Activated CD8-positive, alpha-beta memory T cell treated with anti-CD3 and anti-CD28 coated beads, Interleukin-2, amount 50 U/mL, for 1 hour (primary cell): Measurements from ENCODE around the gene TARDBP.
"Not testable (repeated sequence)": the region's sequence is repeated elsewhere in the genome, so short reads cannot be mapped to it uniquely, and the experiment has no call there.

Experiments
- DNase-seq: peaks from one replicate; pipeline ENCODE4 v3.0.0-alpha.2; 2020; ENCODE audit errors: extremely low read depth

The TARDBP gene

GRCh38 chr1:11042995-11043874 lies 30.8 kb downstream of the TARDBP start:
- DNase-seq, result no peak

GRCh38 chr1:11044086-11044848 lies 31.8 kb downstream of the TARDBP start:
- DNase-seq, result no peak

GRCh38 chr1:11044849-11045427 lies 32.5 kb downstream of the TARDBP start:
- no peak for DNase-seq

- no peak for DNase-seq
Measured at GRCh38 chr1:11045428-11046269, 33.2 kb downstream of the TARDBP start.

GRCh38 chr1:11046270-11046566 lies 33.8 kb downstream of the TARDBP start:
- DNase-seq, result no peak

GRCh38 chr1:11046625-11047365 lies 34.3 kb downstream of the TARDBP start, which contains the start of gene MASP2:
Gene MASP2 (minus strand): TSS chr1:11047239. CDS start chr1:11047207, 32 bp downstream.
- no peak for DNase-seq

GRCh38 chr1:11051121-11051520 lies 38.7 kb downstream of the TARDBP start:
- DNase-seq, result not testable (repeated sequence)

- no peak for DNase-seq
Measured at GRCh38 chr1:11051781-11052511, 39.5 kb downstream of the TARDBP start.

- no peak for DNase-seq
Measured at GRCh38 chr1:11052839-11053757, 40.6 kb downstream of the TARDBP start.

GRCh38 chr1:11053758-11054137 lies 41.3 kb downstream of the TARDBP start:
- DNase-seq, result no peak

- no peak for DNase-seq
Measured at GRCh38 chr1:11054181-11054580, 41.7 kb downstream of the TARDBP start.

- DNase-seq, result no peak
Measured at GRCh38 chr1:11054666-11055065, 42.2 kb downstream of the TARDBP start.

- DNase-seq, result no peak
Measured at GRCh38 chr1:11055676-11056075, 43.2 kb downstream of the TARDBP start.

- no peak for DNase-seq
Measured at GRCh38 chr1:11056504-11056903, 44.0 kb downstream of the TARDBP start.

GRCh38 chr1:11057477-11057876 lies 45.0 kb downstream of the TARDBP start:
- no peak for DNase-seq

- DNase-seq, result no peak
Measured at GRCh38 chr1:11058026-11058425, 45.6 kb downstream of the TARDBP start.

- DNase-seq, result no peak
Measured at GRCh38 chr1:11058595-11059154, 46.2 kb downstream of the TARDBP start.

- DNase-seq, result no peak
Measured at GRCh38 chr1:11059155-11059967, 46.9 kb downstream of the TARDBP start.
